ENCODE results near the gene LRRC3. TPM values are rescaled to one million over a fixed set of nuclear protein-coding genes. Genes with fewer than 3 reads are reported as not detected.

The LRRC3 gene
- total and polyA plus RNA-seq, 2 donors (not counting 3 experiments of a cell fraction or from before 2014, with no cell fraction given), result 4.8 to 4.9 TPM

GRCh38 chr21:44496564-44497550, 41.5 kb downstream of the LRRC3 start:
- BruUV-seq (replicated peaks), result no TSS peak
- Histone ChIP-seq H3K27me3 (ENCODE audit: control insufficient read depth in 2 of 2, insufficient read depth in 2 of 2, low read length in 2 of 2) (peaks cover 2 to 8% of the 10 kb centered on the region in 2 experiments), H3K9me1 (replicated peaks; ENCODE audit: control insufficient read depth, extremely low read depth, insufficient read depth, low read length) (no peaks in the 10 kb centered on the region), H4K20me1 (replicated peaks; ENCODE audit: control insufficient read depth, extremely low read depth, insufficient read depth, low read length) (no peaks in the 10 kb centered on the region), H3K36me3 (ENCODE audit: control insufficient read depth in 2 of 2, extremely low read depth in 1 of 2, insufficient read depth in 2 of 2, low read length in 2 of 2) (no peaks in the 10 kb centered on the region), H3K9me3 (replicated peaks; ENCODE audit: control insufficient read depth, insufficient read depth, low read length) (no peaks in the 10 kb centered on the region), H2AFZ (ENCODE audit: low read depth, low read length) (no peak overlapping the region), H3K4me1 (ENCODE audit: control insufficient read depth, extremely low read depth, insufficient read depth, low read length) (no peaks in the 10 kb centered on the region), H3K4me3 (replicated peaks in 1 of 3; ENCODE audit: insufficient read depth in 1 of 3, low read depth in 1 of 3, low read length in 3 of 3) (no peak overlapping the region), H3K9ac (replicated peaks; ENCODE audit: extremely low read depth, insufficient read depth, low read length) (no peak overlapping the region), H3K4me2 (ENCODE audit: insufficient read depth, low read length) (no peak overlapping the region), H3K27ac (ENCODE audit: insufficient read depth, low read depth, low read length) (no peak overlapping the region), H3K79me2 (ENCODE audit: control insufficient read depth, insufficient read depth, low read length) (no peaks in the 10 kb centered on the region)
- dilution Hi-C loops (cut with MboI; ENCODE audit: extremely low pct_ligation_motif_present, low sequenced_read_pairs) (no loop called here), intact Hi-C loops (cut with micrococcal nuclease) (no loop called here)
- ChIA-PET CTCF (interaction anchor here (0.9 to 1.7 kb wide), 2 partner anchors 9 to 14 kb away, joined by 3 to 6 read pairs; no protein-coding TSS in a partner anchor), POLR2A (no interaction called here)
- FAIRE-seq (no peak), DNase-seq (ENCODE audit: low read depth, low spot score) (no peak)
- no peak for TF ChIP-seq POLR2AphosphoS5 (IDR thresholded peaks at IDR 0.05; ENCODE audit: insufficient read depth, low read depth, low read length)
- no peak for TF ChIP-seq GATA2 (IDR thresholded peaks at IDR 0.05; ENCODE audit: insufficient read depth, insufficient read length, low read depth, low read length)

GRCh38 chr21:44497703-44498126, 42.4 kb downstream of the LRRC3 start:
- dilution Hi-C loops (cut with MboI; ENCODE audit: extremely low pct_ligation_motif_present, low sequenced_read_pairs), result no loop called here
- no peak for DNase-seq (ENCODE audit: low read depth, low spot score)
- Histone ChIP-seq H3K36me3 (ENCODE audit: control insufficient read depth in 2 of 2, extremely low read depth in 1 of 2, insufficient read depth in 2 of 2, low read length in 2 of 2) (no peaks in the 10 kb centered on the region), H3K4me2 (ENCODE audit: insufficient read depth, low read length) (no peak overlapping the region), H3K27me3 (ENCODE audit: control insufficient read depth in 2 of 2, insufficient read depth in 2 of 2, low read length in 2 of 2) (peaks cover 2 to 8% of the 10 kb centered on the region in 2 experiments), H4K20me1 (replicated peaks; ENCODE audit: control insufficient read depth, extremely low read depth, insufficient read depth, low read length) (no peaks in the 10 kb centered on the region), H3K4me3 (replicated peaks in 1 of 3; ENCODE audit: insufficient read depth in 1 of 3, low read depth in 1 of 3, low read length in 3 of 3) (no peak overlapping the region), H3K9ac (replicated peaks; ENCODE audit: extremely low read depth, insufficient read depth, low read length) (no peak overlapping the region), H3K79me2 (ENCODE audit: control insufficient read depth, insufficient read depth, low read length) (no peaks in the 10 kb centered on the region), H2AFZ (ENCODE audit: low read depth, low read length) (no peak overlapping the region), H3K27ac (ENCODE audit: insufficient read depth, low read depth, low read length) (no peak overlapping the region), H3K4me1 (ENCODE audit: control insufficient read depth, extremely low read depth, insufficient read depth, low read length) (no peaks in the 10 kb centered on the region), H3K9me1 (replicated peaks; ENCODE audit: control insufficient read depth, extremely low read depth, insufficient read depth, low read length) (no peaks in the 10 kb centered on the region), H3K9me3 (replicated peaks; ENCODE audit: control insufficient read depth, insufficient read depth, low read length) (no peaks in the 10 kb centered on the region)
- BruUV-seq (replicated peaks), result no TSS peak
- TF ChIP-seq MAX (IDR thresholded peaks at IDR 0.05; ENCODE audit: insufficient read depth, insufficient read length) (no peak), CTCF (IDR thresholded peaks at IDR 0.05; ENCODE audit: extremely low read depth in 1 of 2, insufficient read depth in 1 of 2, low read depth in 1 of 2, low read length in 2 of 2) (no peak), EZH2 (IDR thresholded peaks at IDR 0.05; ENCODE audit: borderline replicate concordance, low read depth, low read length, severe bottlenecking) (no peak), MYC (IDR thresholded peaks at IDR 0.05; ENCODE audit: low read depth, low read length) (no peak), POLR2AphosphoS5 (IDR thresholded peaks at IDR 0.05; ENCODE audit: insufficient read depth, low read depth, low read length) (no peak), JUN (IDR thresholded peaks at IDR 0.05; ENCODE audit: borderline replicate concordance, insufficient read depth, insufficient read length, low read depth) (no peak), GATA2 (IDR thresholded peaks at IDR 0.05; ENCODE audit: insufficient read depth, insufficient read length, low read depth, low read length) (no peak), FOS (IDR thresholded peaks at IDR 0.05; ENCODE audit: borderline replicate concordance, insufficient read depth, low read length) (no peak), POLR2A (IDR thresholded peaks at IDR 0.05; ENCODE audit: low read depth, low read length) (no peak)
- intact Hi-C loops (cut with micrococcal nuclease), result no loop called here
- FAIRE-seq, result no peak
- CTCF ChIA-PET, result interaction anchor here (1.0 to 1.7 kb wide), 2 partner anchors 10 kb away, joined by 3 to 6 read pairs; no protein-coding TSS in a partner anchor
- POLR2A ChIA-PET, result no interaction called here

Data from endothelial cell of umbilical vein (primary cell).